ENCODE data around the gene ARID5B.

ARID5B gene

DNA sequence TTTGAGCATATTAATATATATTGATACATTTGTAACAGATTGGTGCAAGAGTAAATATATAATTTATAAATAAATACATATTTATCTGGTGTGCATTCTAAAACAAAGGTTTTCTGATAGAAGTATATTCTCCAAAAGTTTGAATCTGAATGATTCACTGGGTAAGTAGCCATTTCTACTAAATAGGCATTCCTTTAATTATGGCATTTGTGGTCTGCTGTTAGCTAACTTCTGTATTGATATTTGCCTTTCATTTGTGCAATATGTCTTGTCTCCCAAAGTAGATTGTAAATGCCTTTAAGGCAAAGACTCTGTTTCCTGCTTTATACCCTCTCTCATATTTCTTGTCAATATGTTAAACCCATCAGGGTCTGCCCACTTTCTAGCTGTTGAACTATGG lies 11.1 kb upstream of the ARID5B start:
- Histone ChIP-seq H3K9me3 (replicated peaks in 1 of 2; ENCODE audit: control insufficient read depth in 2 of 2, insufficient read depth in 1 of 2, low read depth in 1 of 2, low read length in 2 of 2) (no peaks in the 10 kb centered on the region), H2BK120ac (ENCODE audit: low read depth, low read length) (no peak overlapping the region), H3K14ac (ENCODE audit: low read length) (no peak overlapping the region), H3K23ac (ENCODE audit: low read depth, low read length, poor library complexity) (no peak overlapping the region), H3K9ac (ENCODE audit: low read depth, low read length, poor library complexity) (no peak overlapping the region), H3K27ac (replicated peaks; ENCODE audit: low read length) (no peak overlapping the region), H2BK15ac (ENCODE audit: low read length) (no peak overlapping the region), H4K91ac (ENCODE audit: low read depth, low read length, poor library complexity) (no peak overlapping the region), H3K79me1 (ENCODE audit: low read depth, low read length) (no peaks in the 10 kb centered on the region), H2AK5ac (ENCODE audit: low read depth, low read length) (no peak overlapping the region), H2AFZ (ENCODE audit: low read length) (no peak overlapping the region), H3K18ac (ENCODE audit: low read length) (no peak overlapping the region), H2BK12ac (ENCODE audit: low read length) (no peak overlapping the region), H3K4me3 (ENCODE audit: low read length in 2 of 2) (no peak overlapping the region), H3K4me2 (ENCODE audit: insufficient read depth, low read length, poor library complexity, severe bottlenecking) (no peak overlapping the region), H3K4me1 (ENCODE audit: control insufficient read depth in 2 of 2, insufficient read depth in 1 of 2, low read depth in 1 of 2, low read length in 2 of 2) (no peaks in the 10 kb centered on the region), H3K4ac (ENCODE audit: low read length) (no peak overlapping the region), H3K36me3 (replicated peaks in 1 of 2; ENCODE audit: control insufficient read depth in 2 of 2, insufficient read depth in 2 of 2, low read length in 2 of 2) (no peaks in the 10 kb centered on the region), H2BK5ac (ENCODE audit: low read length) (no peak overlapping the region), H4K8ac (ENCODE audit: low read depth, low read length) (no peak overlapping the region), H3K27me3 (ENCODE audit: control insufficient read depth in 3 of 3, insufficient read depth in 3 of 3, low read depth in 1 of 3, low read length in 3 of 3) (no peaks in the 10 kb centered on the region)
- DNase-seq (ENCODE audit: low spot score): no peak

GRCh38 chr10:61890881-61891409 lies 10.6 kb upstream of the ARID5B start:
- no peaks in the 10 kb centered on the region for H3K79me1 ChIP-seq (ENCODE audit: low read depth, low read length)
- H2AK5ac ChIP-seq (ENCODE audit: low read depth, low read length): no peak overlapping the region
- no peak overlapping the region for H2BK12ac ChIP-seq (ENCODE audit: low read length)
- no peaks in the 10 kb centered on the region for H3K36me3 ChIP-seq (replicated peaks in 1 of 2; ENCODE audit: control insufficient read depth in 2 of 2, insufficient read depth in 2 of 2, low read length in 2 of 2)
- H3K27me3 ChIP-seq (ENCODE audit: control insufficient read depth in 3 of 3, insufficient read depth in 3 of 3, low read depth in 1 of 3, low read length in 3 of 3): no peaks in the 10 kb centered on the region
- no CpG with 5 or more reads among the region's 5 CpGs for WGBS, 2 donors (ENCODE audit: extremely low coverage in 2 of 2, insufficient read length in 2 of 2, insufficient replicate concordance in 1 of 2)
- H3K18ac ChIP-seq (ENCODE audit: low read length): no peak overlapping the region
- H2BK120ac ChIP-seq (ENCODE audit: low read depth, low read length): no peak overlapping the region
- no peak overlapping the region for H3K4me3 ChIP-seq (ENCODE audit: low read length in 2 of 2)
- H3K27ac ChIP-seq (replicated peaks; ENCODE audit: low read length): no peak overlapping the region
- no peak overlapping the region for H2BK5ac ChIP-seq (ENCODE audit: low read length)
- H2AFZ ChIP-seq (ENCODE audit: low read length): no peak overlapping the region
- no peak overlapping the region for H3K23ac ChIP-seq (ENCODE audit: low read depth, low read length, poor library complexity)
- no peak overlapping the region for H3K4me2 ChIP-seq (ENCODE audit: insufficient read depth, low read length, poor library complexity, severe bottlenecking)
- no peak for DNase-seq (ENCODE audit: low spot score)
- H3K4me1 ChIP-seq (ENCODE audit: control insufficient read depth in 2 of 2, insufficient read depth in 1 of 2, low read depth in 1 of 2, low read length in 2 of 2): no peaks in the 10 kb centered on the region
- H3K9me3 ChIP-seq (replicated peaks in 1 of 2; ENCODE audit: control insufficient read depth in 2 of 2, insufficient read depth in 1 of 2, low read depth in 1 of 2, low read length in 2 of 2): no peaks in the 10 kb centered on the region
- no peak overlapping the region for H2BK15ac ChIP-seq (ENCODE audit: low read length)
- no peak overlapping the region for H3K4ac ChIP-seq (ENCODE audit: low read length)
- no peak overlapping the region for H3K9ac ChIP-seq (ENCODE audit: low read depth, low read length, poor library complexity)
- H3K14ac ChIP-seq (ENCODE audit: low read length): no peak overlapping the region
- no peak overlapping the region for H4K91ac ChIP-seq (ENCODE audit: low read depth, low read length, poor library complexity)
- no peak overlapping the region for H4K8ac ChIP-seq (ENCODE audit: low read depth, low read length)

DNA sequence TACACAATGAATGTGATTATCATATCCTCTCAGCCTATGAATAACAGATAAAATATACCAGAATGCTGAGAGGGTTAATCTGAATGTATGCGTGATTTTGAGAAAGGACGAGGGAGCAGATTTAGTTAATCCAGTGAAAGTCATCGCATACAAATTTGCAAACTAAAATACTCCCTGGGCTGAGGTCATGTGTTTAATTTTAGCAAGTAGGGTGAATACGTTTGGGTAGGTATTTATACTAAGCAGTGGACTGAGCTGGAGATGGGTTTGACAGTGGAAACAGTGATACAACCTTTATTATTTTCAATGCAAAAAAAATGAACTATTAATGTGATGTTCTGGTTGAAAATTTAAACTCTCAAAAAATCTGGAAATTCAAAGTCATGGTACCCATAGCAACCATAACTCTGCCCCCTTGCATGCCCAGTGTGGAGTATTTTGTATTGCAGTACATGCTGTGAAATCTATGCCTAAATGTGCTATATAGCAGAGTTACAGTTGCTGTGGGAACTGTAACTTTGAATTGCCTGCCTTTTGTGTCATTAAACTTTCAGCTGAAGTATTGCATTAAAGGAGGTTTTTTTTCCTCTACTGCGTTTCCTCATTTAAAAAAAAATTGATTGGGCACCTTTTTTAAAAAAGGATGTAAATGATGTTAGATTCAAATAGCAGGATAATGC lies 9.5 kb upstream of the ARID5B start:
- Histone ChIP-seq H3K4ac (ENCODE audit: low read length) (no peak overlapping the region), H4K91ac (ENCODE audit: low read depth, low read length, poor library complexity) (no peak overlapping the region), H2AFZ (ENCODE audit: low read length) (no peak overlapping the region), H2BK5ac (ENCODE audit: low read length) (no peak overlapping the region), H3K9me3 (replicated peaks in 1 of 2; ENCODE audit: control insufficient read depth in 2 of 2, insufficient read depth in 1 of 2, low read depth in 1 of 2, low read length in 2 of 2) (no peaks in the 10 kb centered on the region), H3K9ac (ENCODE audit: low read depth, low read length, poor library complexity) (no peak overlapping the region), H3K4me3 (ENCODE audit: low read length in 2 of 2) (no peak overlapping the region), H3K23ac (ENCODE audit: low read depth, low read length, poor library complexity) (no peak overlapping the region), H2BK12ac (ENCODE audit: low read length) (no peak overlapping the region), H3K4me1 (ENCODE audit: control insufficient read depth in 2 of 2, insufficient read depth in 1 of 2, low read depth in 1 of 2, low read length in 2 of 2) (peaks cover 0 to 2% of the 10 kb centered on the region in 2 donors), H3K27me3 (ENCODE audit: control insufficient read depth in 3 of 3, insufficient read depth in 3 of 3, low read depth in 1 of 3, low read length in 3 of 3) (no peaks in the 10 kb centered on the region), H4K8ac (ENCODE audit: low read depth, low read length) (no peak overlapping the region), H3K4me2 (ENCODE audit: insufficient read depth, low read length, poor library complexity, severe bottlenecking) (no peak overlapping the region), H2BK120ac (ENCODE audit: low read depth, low read length) (no peak overlapping the region), H3K79me1 (ENCODE audit: low read depth, low read length) (no peaks in the 10 kb centered on the region), H2BK15ac (ENCODE audit: low read length) (no peak overlapping the region), H3K14ac (ENCODE audit: low read length) (no peak overlapping the region), H3K27ac (replicated peaks; ENCODE audit: low read length) (no peak overlapping the region), H3K18ac (ENCODE audit: low read length) (no peak overlapping the region), H2AK5ac (ENCODE audit: low read depth, low read length) (no peak overlapping the region), H3K36me3 (replicated peaks in 1 of 2; ENCODE audit: control insufficient read depth in 2 of 2, insufficient read depth in 2 of 2, low read length in 2 of 2) (no peaks in the 10 kb centered on the region)
- WGBS, 2 donors (ENCODE audit: extremely low coverage in 2 of 2, insufficient read length in 2 of 2, insufficient replicate concordance in 1 of 2): no CpG with 5 or more reads among the region's 5 CpGs
- no peak for DNase-seq (ENCODE audit: low spot score)

DNA sequence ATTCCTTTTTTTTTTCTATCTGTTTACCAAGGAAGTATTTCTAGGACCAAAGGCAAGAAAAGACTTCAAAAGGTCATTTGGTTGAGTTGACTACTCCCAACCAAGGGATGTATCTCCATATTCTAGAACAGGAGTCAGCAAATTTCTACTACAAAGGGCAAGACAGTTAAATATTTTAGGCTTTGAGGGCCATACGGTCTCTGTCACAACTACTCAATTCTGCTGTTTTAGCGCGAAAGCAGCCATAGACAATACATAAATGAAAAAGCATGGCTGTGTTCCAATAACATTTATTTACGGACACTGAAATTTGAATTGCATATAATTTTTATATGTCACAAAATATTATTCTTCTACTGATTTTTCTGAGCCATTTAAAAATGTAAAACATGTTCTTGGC lies 8.5 kb upstream of the ARID5B start:
- no peak overlapping the region for H3K23ac ChIP-seq (ENCODE audit: low read depth, low read length, poor library complexity)
- no peak overlapping the region for H3K4ac ChIP-seq (ENCODE audit: low read length)
- no peak overlapping the region for H3K18ac ChIP-seq (ENCODE audit: low read length)
- H2BK12ac ChIP-seq (ENCODE audit: low read length): no peak overlapping the region
- WGBS, 2 donors (ENCODE audit: extremely low coverage in 2 of 2, insufficient read length in 2 of 2, insufficient replicate concordance in 1 of 2): no CpG with 5 or more reads among the region's 4 CpGs
- no peak overlapping the region for H2BK5ac ChIP-seq (ENCODE audit: low read length)
- H4K8ac ChIP-seq (ENCODE audit: low read depth, low read length): no peak overlapping the region
- H3K36me3 ChIP-seq (replicated peaks in 1 of 2; ENCODE audit: control insufficient read depth in 2 of 2, insufficient read depth in 2 of 2, low read length in 2 of 2): no peaks in the 10 kb centered on the region
- no peaks in the 10 kb centered on the region for H3K9me3 ChIP-seq (replicated peaks in 1 of 2; ENCODE audit: control insufficient read depth in 2 of 2, insufficient read depth in 1 of 2, low read depth in 1 of 2, low read length in 2 of 2)
- H3K9ac ChIP-seq (ENCODE audit: low read depth, low read length, poor library complexity): no peak overlapping the region
- no peak overlapping the region for H3K27ac ChIP-seq (replicated peaks; ENCODE audit: low read length)
- peaks cover 0 to 5% of the 10 kb centered on the region in 2 donors for H3K4me1 ChIP-seq (ENCODE audit: control insufficient read depth in 2 of 2, insufficient read depth in 1 of 2, low read depth in 1 of 2, low read length in 2 of 2)
- DNase-seq (ENCODE audit: low spot score): no peak
- H2BK15ac ChIP-seq (ENCODE audit: low read length): no peak overlapping the region
- H3K79me1 ChIP-seq (ENCODE audit: low read depth, low read length): no peaks in the 10 kb centered on the region
- no peak overlapping the region for H2AFZ ChIP-seq (ENCODE audit: low read length)
- no peak overlapping the region for H2BK120ac ChIP-seq (ENCODE audit: low read depth, low read length)
- peaks cover 0 to 2% (median 0%) of the 10 kb centered on the region in 3 experiments for H3K27me3 ChIP-seq (ENCODE audit: control insufficient read depth in 3 of 3, insufficient read depth in 3 of 3, low read depth in 1 of 3, low read length in 3 of 3)
- no peak overlapping the region for H3K4me3 ChIP-seq (ENCODE audit: low read length in 2 of 2)
- H4K91ac ChIP-seq (ENCODE audit: low read depth, low read length, poor library complexity): no peak overlapping the region
- no peak overlapping the region for H3K14ac ChIP-seq (ENCODE audit: low read length)
- H2AK5ac ChIP-seq (ENCODE audit: low read depth, low read length): no peak overlapping the region
- H3K4me2 ChIP-seq (ENCODE audit: insufficient read depth, low read length, poor library complexity, severe bottlenecking): no peak overlapping the region
